GM12891 (cell line): ENCODE measurements around the gene PPM1H.

Source experiments
- PAX5 ChIP-seq: IDR thresholded peaks from 2 replicates; pipeline ENCODE4 v1.6.1; 2011; ENCODE audit warnings: low read length, moderate library complexity, mild to moderate bottlenecking; ENCODE audit not compliant: insufficient read depth, severe bottlenecking
- POLR2A ChIP-seq: IDR thresholded peaks from 2 replicates; pipeline ENCODE4 v1.6.1; 2011; ENCODE audit warnings: low read depth, low read length, control low read depth
- POLR2AphosphoS5 ChIP-seq: IDR thresholded peaks from 2 replicates; pipeline ENCODE4 v1.6.1; 2011; ENCODE audit warnings: low read depth, low read length, control low read depth
- POU2F2 ChIP-seq: IDR thresholded peaks from 2 replicates; pipeline ENCODE4 v1.6.1; 2011; ENCODE audit warnings: low read depth, mild to moderate bottlenecking, control low read depth, low read length, moderate library complexity
- TAF1 ChIP-seq: IDR thresholded peaks from 2 replicates; pipeline ENCODE4 v1.6.1; 2011; ENCODE audit warnings: low read depth, low read length, control low read depth

DNA sequence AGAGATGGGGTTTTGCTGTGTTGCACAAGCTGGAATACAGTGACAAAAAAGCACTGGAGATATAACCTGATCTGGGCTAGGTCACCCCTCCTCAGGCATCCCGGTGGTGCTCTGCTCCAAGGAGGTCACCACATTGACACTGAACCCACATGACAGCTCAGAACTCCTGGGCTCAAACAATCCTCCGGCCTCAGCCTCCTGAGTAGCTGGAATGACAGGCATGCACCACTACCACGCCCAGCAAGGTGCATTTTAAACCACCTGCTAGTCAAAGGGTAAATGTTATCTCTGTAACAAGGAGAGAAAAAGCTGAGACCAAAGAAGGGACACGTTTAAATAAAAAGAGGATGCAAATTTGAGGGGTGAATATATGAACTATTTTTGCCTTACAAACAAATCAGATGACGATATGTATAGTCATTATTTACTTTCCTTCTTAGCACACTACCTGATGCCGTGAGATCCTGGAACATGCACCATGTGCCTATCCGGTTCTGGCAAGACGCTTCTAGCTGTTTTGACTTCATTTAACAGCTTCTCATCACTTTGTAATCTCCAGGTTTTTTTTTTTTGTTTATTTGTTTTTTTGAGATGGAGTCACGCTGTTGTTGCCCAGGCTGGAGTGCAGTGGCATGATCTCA lies 135.1 kb downstream of the PPM1H start:
- TF ChIP-seq POU2F2 (no peak), POLR2A (no peak), TAF1 (no peak), POLR2AphosphoS5 (no peak), PAX5 (no peak)
